Heart right ventricle (tissue), 16 donors: Measurements from ENCODE around the gene NXPH4. TPM values are rescaled to one million over a fixed set of nuclear protein-coding genes. Genes with fewer than 3 reads are reported as not detected.
A peak's percentile ranks its signal among the peaks of the same experiment; 100 is the strongest.

Source experiments
- ATAC-seq, 8 donors: fragments of 200-7000 bp; cut with Tn5 transposase; one replicate each; pipeline ENCODE4 v1.9.1; 2020; ENCODE audit warnings: mild to moderate bottlenecking in 8 of 8, moderate library complexity in 8 of 8, moderate number of reproducible peaks in 1 of 8
- DNase-seq, 2 donors: peaks; one replicate each; pipeline ENCODE4 v3.0.0-alpha.2; 2020
- H3K27ac ChIP-seq, 10 donors: fragments of 200-600 bp; sonication (generic) in 2 of 10; one replicate each; pipeline versions ENCODE4 v1.5.0 to v1.8.0; 2020 to 2022; ENCODE audit warnings: mild to moderate bottlenecking in 3 of 10
- H3K27me3 ChIP-seq, 7 donors: fragments of 200-600 bp; one replicate each; pipeline ENCODE4 v1.8.0; 2021 to 2022; ENCODE audit warnings: mild to moderate bottlenecking in 2 of 7
- H3K36me3 ChIP-seq, 9 donors: fragments of 200-600 bp; sonication (generic) in 1 of 9; one replicate each; pipeline versions ENCODE4 v1.5.0 to v1.8.0; 2020 to 2022; ENCODE audit warnings: mild to moderate bottlenecking in 2 of 9
- H3K4me1 ChIP-seq, 9 donors: fragments of 200-600 bp; sonication (generic) in 1 of 9; one replicate each; pipeline versions ENCODE4 v1.5.0 to v1.8.0; 2020 to 2022; ENCODE audit warnings: mild to moderate bottlenecking in 4 of 9
- H3K4me3 ChIP-seq, 10 donors: fragments of 200-600 bp; sonication (generic) in 2 of 10; one replicate each; pipeline versions ENCODE4 v1.5.0 to v1.8.0; 2020 to 2022; ENCODE audit warnings: mild to moderate bottlenecking in 7 of 10, moderate library complexity in 2 of 10
- H3K9me3 ChIP-seq, 11 donors: fragments of 200-600 bp in 10 of 11; sonication (generic) in 2 of 11; one replicate each; pipeline versions ENCODE4 v1.5.0 to v1.8.0; 2013 to 2022; ENCODE audit warnings: mild to moderate bottlenecking in 2 of 11, control low read depth in 1 of 11, moderate library complexity in 1 of 11
- WGBS, 2 donors: extraction: QIAGEN DNeasy Blood & Tissue Kit; methylation state at CpG; one replicate each; pipeline ENCODE4 v1.1.7; 2013; ENCODE audit warnings: inconsistent platforms in 1 of 2; 5-methylcytosine and 5-hydroxymethylcytosine counted together
- intact Hi-C, 10 donors: fragments of 100-400 bp; cut with DNase I; formaldehyde crosslinking; loops; one replicate each; pipeline versions ENCODE4 v1.11.1 to v1.14.2; 2022
- polyA plus RNA-seq, 2 donors: library from polyadenylated mRNA; stranded (reverse); fragments of 200-250 nt; gene quantifications; one replicate each; pipeline ENCODE4 v1.2.3, GENCODE V29; 2013
- total RNA-seq, 10 donors: library from RNA; stranded (reverse); fragmentation: NEBNext Ultra II Directional in 3 of 10; extraction: Animal tissue kit (Norgen Biotek cat#: 25700) in 3 of 10; gene quantifications; one replicate each; pipeline versions ENCODE4 v1.2.1 to v1.2.4, GENCODE V29; 2021 to 2023
- TF ChIP-seq, protein P1 (sequence below), 9 donors: fragments of 200-600 bp; sonication (generic) in 2 of 9; IDR thresholded peaks; one replicate each; pipeline versions ENCODE4 v1.5.0 to v1.8.0; 2021 to 2022; ENCODE audit warnings: antibody characterized with exemption in 9 of 9, mild to moderate bottlenecking in 5 of 9, moderate library complexity in 1 of 9
- donor health status: Arrhythmogenic right ventricular cardiomyopathy.
- donor health status: ischemic (EF 13 %, LVEDD 7.1; RV severe dilation, severe dysfunction).
- donor health status: healthy with polysubstance abuse.
- donor health status: DM: no; HTN: yes; CAD: no.
- donor health status: DM: no; HTN: no; CAD: no.
- donor health status: ischemic (EF 25% LVEDD 6.9; RV normal size, moderate dysfunction).
- donor health status: ischemic (EF 25% LVEDD 5.7; RV mildly dilated, moderate dysfunction).
- donor health status: healthy.
- donor health status: DM: yes; HTN: yes; CAD: no.
- donor health status: Ischemic cardiomyopathy.
- donor health status: ischemic (EF 35%, LVEDD 5.7; RV mildly dilated, moderate dysfunction).
- donor health status: nonischemic (EF 11% LVEDD 7.7; RV severe dilation, severe dysfunction).
- donor health status: DM: yes; HTN: yes; CAD: no.
- donor health status: PGD.
- donor health status: ischemic (EF 29% LVEDD 5.4; RV normal size, mild dysfunction).
- donor health status: nonischemic (EF 23%, LVEDD 6.1; RV moderate dilation, normal function).

Gene NXPH4
- total and polyA plus RNA-seq, 12 donors: 0.18 to 6.2 (median 1.8) TPM

DNA sequence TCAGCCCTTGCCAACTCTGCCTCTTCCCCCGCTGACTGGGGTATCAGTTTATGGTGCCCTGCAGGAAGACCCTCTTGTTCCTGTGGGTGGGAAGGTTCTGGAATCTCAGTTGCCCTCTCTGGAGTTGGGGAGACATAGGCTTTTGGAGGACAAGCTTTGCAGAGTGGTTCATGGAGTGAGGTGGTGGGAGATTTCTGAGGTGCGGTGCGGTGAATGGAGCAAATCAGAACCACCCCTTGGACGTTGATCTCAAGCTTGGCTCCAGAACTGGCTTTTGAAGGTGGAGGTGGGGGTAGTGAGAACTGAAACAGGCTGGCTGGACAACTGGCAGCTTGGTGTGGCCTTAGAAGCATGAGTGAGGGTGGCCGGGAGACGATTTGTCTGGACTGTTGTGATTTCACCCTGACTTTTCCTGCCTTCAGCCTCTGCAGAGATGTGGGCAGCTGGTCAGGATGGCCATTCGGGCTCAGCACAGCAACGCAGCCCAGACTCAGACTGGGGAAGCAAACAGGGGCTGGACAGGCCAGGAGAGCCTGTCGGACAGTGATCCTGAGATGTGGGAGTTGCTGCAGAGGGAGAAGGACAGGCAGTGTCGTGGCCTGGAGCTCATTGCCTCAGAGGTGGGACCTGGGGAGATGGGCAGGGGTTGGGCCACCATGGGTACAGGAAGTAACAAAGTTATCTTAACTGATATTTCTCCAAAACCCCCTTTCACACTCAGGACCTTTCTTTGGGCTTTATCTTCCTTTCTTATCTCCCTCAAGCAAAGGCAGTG is 14.0 kb downstream of the NXPH4 start:
- H3K36me3 ChIP-seq: peaks cover 0 to 39% (median 24%) of the 10 kb centered on the region in 9 donors
- DNase-seq (peak in 1 of 2 donors; percentile 6), ATAC-seq (no peak)
- peak overlapping the region; percentile 59 to 78 (median 68) for H3K4me3 ChIP-seq
- peaks cover 7 to 75% (median 38%) of the 10 kb centered on the region in 9 donors for H3K4me1 ChIP-seq
- peaks cover 3 to 31% (median 21%) of the 10 kb centered on the region in 7 donors for H3K27me3 ChIP-seq
- H3K27ac ChIP-seq: peak overlapping the region in 8 of 10 donors; percentile 73 to 90 (median 82)
- intact Hi-C loops: no loop called here
- no peaks in the 10 kb centered on the region for H3K9me3 ChIP-seq
- TF ChIP-seq, protein P1, sequence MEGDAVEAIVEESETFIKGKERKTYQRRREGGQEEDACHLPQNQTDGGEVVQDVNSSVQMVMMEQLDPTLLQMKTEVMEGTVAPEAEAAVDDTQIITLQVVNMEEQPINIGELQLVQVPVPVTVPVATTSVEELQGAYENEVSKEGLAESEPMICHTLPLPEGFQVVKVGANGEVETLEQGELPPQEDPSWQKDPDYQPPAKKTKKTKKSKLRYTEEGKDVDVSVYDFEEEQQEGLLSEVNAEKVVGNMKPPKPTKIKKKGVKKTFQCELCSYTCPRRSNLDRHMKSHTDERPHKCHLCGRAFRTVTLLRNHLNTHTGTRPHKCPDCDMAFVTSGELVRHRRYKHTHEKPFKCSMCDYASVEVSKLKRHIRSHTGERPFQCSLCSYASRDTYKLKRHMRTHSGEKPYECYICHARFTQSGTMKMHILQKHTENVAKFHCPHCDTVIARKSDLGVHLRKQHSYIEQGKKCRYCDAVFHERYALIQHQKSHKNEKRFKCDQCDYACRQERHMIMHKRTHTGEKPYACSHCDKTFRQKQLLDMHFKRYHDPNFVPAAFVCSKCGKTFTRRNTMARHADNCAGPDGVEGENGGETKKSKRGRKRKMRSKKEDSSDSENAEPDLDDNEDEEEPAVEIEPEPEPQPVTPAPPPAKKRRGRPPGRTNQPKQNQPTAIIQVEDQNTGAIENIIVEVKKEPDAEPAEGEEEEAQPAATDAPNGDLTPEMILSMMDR (IDR thresholded peaks at IDR 0.05): no peak
- WGBS, 2 donors: 55 to 58% methylated on average over 10 of the region's 10 CpGs

DNA sequence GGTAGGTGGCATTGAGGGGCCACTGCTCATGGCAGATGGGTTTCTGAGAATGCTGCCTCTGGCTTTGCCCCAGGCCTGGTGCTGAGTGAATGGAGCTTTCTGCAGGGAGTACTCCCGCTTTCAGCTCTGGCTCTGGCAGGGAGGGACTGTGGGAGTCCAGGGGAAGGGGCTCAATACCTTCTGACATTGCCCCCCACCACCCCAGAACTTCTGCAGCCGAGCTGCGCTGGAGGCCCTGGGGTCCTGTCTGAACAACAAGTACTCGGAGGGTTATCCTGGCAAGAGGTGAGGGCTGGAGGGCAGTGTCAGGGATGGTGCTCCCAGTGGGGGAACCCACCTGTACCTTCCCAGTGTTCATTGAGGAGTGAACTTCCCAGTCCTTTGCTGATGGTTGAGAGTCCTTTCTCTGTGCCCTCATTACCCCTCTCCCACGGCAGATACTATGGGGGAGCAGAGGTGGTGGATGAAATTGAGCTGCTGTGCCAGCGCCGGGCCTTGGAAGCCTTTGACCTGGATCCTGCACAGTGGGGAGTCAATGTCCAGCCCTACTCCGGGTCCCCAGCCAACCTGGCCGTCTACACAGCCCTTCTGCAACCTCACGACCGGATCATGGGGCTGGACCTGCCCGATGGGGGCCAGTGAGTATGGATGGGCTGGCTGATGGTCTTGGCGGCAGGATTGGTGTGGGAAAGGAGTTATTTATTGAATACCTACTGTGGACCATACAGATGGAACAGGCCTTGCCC is 14.9 kb downstream of the NXPH4 start:
- DNase-seq: no peak
- intact Hi-C loops: no loop called here
- Histone ChIP-seq H3K4me1 (peaks cover 8 to 78% (median 42%) of the 10 kb centered on the region in 9 donors), H3K27me3 (peaks cover 0 to 31% (median 20%) of the 10 kb centered on the region in 7 donors), H3K4me3 (peak overlapping the region in 3 of 10 donors; percentile 59 to 68 (median 67)), H3K36me3 (peaks cover 0 to 39% (median 24%) of the 10 kb centered on the region in 9 donors), H3K9me3 (no peaks in the 10 kb centered on the region), H3K27ac (peak overlapping the region in 2 of 10 donors; percentile 81 to 90)
- no peak for ATAC-seq
- TF ChIP-seq, protein P1 (IDR thresholded peaks at IDR 0.05): no peak
- WGBS, 2 donors: 91 to 92% methylated on average over 13 of the region's 13 CpGs

GRCh38 chr12:57232156-57232756 is 15.7 kb downstream of the NXPH4 start:
- intact Hi-C loops: no loop called here
- no peaks in the 10 kb centered on the region for H3K9me3 ChIP-seq
- H3K27me3 ChIP-seq: peaks cover 0 to 31% (median 19%) of the 10 kb centered on the region in 7 donors
- H3K27ac ChIP-seq: no peak overlapping the region
- no peak overlapping the region for H3K4me3 ChIP-seq
- DNase-seq (no peak), ATAC-seq (no peak)
- TF ChIP-seq, protein P1 (IDR thresholded peaks at IDR 0.05): no peak
- H3K4me1 ChIP-seq: peaks cover 8 to 71% (median 37%) of the 10 kb centered on the region in 9 donors
- WGBS, 2 donors: 84 to 90% methylated on average over 19 of the region's 19 CpGs
- H3K36me3 ChIP-seq: peaks cover 0 to 39% (median 24%) of the 10 kb centered on the region in 9 donors
